Activated naive CD8-positive, alpha-beta T cell treated with anti-CD3 and anti-CD28 coated beads, Interleukin-2, amount 50 U/mL, for 16 hours (primary cell): ENCODE data around the gene TFF3.

Experiments used
- DNase-seq: peaks from one replicate; pipeline ENCODE4 v3.0.0-alpha.2; 2020; ENCODE audit warnings: low read depth, low spot score

TFF3 gene

DNA sequence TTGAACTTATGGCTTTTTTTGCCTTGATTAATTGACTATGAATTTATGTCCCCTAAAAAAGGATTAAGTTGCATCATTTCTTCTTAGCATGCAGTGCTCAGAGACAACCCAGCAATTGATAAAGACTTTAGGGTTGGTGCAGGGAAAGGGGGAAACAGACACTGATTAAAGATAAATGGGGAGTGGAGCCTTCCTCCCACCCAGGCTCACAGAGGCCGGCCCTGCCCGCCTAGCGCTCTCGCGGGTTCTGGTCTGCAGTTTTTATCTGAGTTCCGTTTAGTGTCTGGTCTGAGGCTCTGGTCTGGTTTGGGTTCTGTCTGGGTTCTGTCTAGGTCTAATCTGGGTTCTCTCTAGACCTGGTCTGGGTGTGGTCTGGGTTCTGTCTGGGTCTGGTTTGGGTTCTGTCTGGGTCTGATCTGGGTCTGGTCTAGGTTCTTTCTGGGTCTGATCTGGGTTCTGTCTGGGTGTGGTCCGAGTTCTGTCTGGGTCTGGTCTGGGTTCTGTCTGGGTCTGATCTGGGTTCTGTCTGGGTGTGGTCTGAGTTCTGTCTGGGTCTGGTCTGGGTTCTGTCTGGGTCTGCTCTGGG, 48.1 kb downstream of the TFF3 start:
- DNase-seq, result no peak

DNA sequence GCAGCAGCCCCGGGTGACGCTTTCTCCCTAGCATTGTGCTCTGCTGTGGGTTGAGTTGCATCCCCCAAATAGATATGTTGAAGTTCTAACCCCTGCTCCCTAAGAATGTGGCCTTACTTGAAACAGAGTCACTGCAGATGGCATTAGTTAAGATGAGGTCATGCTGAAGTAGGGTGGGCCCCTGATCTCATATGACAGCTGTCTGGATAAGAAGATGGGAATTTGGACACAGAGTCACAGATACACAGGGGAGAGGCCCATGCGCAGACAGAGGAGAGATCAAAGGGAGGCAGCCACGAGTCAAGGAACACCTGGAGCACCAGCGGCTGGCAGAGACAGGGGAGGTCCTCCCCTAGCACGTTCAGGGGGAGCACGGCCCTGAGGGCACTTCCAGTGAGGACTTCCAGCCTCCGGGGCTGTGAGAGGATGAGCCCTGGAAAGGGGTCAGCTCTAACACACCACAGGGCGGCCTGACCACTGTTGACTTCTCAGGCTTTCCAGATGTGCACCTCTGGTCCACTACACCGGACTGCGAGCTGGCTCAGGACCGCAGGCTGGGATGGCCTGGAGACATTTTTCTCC, 49.9 kb downstream of the TFF3 start:
- no peak for DNase-seq

DNA sequence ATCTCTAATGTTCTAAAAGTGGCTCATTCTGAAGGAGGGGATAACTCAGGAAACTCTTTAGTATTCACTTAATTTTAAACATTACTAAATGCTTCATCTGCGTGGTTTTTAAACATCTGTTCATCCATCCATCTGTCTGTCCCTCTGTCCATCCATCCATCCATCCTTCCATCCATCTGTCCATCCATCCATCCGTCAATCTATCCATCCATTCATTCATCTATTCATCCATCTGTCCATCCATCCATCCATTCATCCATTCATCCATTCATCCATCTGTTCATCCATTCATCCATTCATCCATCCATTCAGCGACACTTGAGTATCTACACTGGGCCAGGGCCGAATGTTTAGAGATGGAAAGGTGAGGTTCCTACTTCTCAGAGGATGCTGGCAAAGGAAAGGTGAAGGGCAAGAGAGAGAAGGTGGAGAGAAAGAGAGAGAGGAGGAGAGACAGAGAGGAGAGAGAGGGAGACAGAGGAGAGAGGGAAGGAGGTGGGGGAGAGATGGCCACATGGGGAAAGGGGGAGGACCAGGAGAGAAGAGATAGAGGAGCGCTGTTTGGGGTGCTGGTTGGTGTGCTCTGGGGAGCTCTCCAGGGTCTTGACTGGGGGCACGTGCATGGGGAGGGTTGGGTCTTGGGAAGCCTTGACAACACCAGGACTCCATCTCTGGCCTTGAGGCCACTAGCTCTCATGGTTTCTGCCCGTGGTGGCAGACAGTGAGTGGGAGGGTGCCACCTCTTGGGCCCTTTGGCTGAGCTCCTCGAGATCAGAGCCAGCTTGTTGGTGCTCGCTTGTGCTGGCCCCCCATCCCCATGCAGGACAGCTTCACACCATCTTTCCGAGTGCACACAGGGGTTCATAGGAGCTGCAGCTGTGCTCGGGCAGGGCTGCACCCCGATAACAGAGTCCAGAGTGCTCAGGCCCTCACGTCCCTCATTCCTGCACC, 50.7 kb downstream of the TFF3 start:
- DNase-seq, result no peak

DNA sequence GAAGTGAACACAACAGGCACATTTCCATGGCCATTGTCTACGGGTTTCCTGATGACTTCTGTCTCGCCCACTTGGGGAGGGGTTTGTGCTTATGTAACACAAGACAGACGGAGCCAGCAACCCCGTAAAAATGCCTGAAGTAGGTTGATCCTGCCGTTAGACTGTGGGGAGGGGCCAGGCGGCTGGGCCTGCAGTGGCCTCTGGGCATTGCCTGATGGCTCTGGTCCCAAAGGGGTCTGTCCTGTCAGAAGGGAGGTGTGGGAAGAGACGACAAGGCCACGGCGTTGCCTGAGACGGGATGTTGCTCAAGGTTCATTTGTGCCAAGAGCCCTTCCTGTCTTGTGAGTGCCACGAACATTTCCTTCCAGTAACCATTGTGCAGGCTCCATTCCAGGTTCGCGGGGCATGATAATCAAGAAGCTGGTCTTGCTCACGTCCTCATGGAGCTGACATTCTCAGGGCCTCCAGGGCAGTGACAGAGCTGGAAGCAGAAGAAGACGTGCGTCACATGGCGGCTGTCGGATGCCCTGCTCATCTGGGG, 51.5 kb downstream of the TFF3 start:
- no peak for DNase-seq

DNA sequence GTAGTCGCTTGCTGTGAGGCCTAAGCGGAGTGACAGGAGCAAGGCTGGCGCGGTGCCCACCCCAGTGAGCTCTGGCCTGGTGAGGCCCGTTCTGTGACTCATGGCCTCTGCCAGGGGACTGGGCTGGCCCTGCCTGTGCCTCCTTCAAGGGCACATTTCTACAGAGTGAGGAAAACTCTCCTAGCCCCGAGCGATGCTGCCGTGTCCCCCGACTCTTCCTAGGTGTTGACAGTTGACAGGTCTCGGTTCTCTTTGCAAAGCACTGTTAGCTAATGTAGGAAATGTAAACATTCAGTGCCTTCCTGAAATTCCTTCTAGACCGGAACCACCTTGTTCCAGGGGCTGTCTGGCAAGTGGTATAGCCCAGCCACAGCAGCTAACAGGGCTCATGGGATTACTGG, 52.4 kb downstream of the TFF3 start:
- no peak for DNase-seq

DNA sequence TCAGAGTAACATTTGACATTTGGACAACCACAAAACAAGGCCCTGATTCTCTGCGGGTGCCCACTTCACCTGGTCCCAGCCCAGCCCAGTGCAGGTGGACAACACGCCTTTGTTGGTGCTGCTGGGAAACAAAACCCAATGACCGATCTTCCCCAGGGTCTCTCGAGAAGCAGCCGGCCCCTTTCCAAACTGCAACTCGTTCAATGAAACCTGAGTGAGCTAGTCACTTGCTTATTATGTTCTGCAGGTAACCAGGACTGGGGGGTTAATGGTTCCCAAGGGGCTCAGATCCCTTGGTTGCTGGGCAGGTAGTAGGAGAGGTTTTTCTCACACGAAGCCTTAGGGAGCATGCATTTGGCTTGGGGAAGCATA, 53.4 kb downstream of the TFF3 start:
- DNase-seq, result no peak
